Stimulated activated CD4-positive, alpha-beta T cell treated with anti-CD3 and anti-CD28 coated beads, Interleukin-2, amount 100 ng/mL, for 48 hours (primary cell): ENCODE results near the gene PEMT.

Experiments
- DNase-seq, 2 donors: peaks; one replicate each; pipeline ENCODE4 v3.0.0-alpha.2; 2020

PEMT gene

DNA sequence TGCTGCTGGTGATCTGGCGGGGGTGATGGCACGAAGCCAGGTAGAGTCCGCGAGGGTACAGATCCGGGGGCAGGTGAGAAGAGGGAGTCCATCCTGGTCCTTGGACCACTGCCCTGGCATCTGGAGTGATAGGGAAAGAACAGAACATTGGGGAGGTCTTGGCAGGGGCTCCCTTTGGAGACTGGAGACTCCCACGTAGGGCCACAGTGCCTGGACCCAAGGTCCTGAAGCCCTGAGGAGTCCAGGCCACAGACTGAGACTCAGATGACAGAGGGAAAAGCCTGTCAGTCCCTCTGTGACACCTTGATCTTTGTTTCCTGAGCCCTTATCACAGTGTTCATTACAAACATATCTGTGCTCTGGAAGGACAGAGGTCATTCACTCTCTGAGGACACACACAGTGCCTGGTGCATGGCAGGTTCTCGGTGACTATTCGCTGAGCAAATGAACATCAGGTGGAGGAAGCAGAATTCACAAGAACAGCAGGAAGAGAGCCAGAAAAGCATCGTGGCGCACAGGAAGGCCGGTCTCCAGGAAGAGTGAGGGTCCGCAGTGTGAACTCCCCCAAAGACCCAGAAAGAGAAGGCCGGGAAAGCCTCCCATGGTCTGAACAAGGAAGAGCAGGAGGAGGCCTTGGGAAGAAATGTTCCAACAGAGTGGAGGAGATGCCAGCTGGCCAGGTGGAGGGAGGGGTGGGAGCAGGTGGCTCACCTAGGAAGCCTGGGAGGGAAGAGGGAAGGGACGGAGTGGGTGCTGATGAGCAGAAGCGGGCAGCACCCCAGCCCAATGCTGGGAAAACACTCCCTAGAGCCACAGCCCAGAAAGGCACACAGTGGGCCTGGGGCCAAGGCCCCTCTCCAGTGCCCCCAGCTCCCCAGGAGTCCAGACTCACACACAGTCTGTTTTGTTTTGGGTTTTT, 20.5 kb downstream of the PEMT start:
- no peak for DNase-seq

DNA sequence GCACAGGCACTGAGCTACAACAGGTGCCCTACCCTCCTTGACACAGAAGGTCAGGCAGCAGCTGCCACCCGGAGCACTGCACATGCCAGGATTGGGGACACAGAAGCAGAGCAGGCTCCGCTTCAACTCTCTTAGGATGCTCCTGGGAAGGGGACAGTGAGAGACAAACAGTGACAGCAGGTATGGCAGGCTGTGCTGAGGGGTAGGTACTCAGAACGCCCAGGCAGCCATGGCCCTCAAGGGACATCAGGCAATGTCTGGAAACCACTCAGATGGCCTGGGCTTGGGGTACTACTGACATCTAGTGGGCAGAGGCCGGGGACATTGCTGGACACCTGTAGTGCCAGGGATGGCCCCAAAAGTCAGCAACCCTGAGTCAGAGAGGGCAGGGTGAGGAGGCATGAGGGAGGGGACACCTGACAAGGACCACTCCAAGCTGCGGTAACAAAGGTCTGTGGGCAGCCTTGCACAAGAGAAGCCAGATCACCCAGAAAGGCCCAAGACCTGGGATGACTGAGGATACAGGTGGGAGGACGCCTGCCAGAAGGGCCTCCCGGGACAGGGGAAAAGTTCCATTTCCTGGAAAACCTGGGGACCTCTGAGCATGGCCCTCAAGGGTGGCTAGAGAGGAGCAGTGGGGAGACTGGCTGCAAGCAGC, 21.2 kb downstream of the PEMT start:
- no peak for DNase-seq

DNA sequence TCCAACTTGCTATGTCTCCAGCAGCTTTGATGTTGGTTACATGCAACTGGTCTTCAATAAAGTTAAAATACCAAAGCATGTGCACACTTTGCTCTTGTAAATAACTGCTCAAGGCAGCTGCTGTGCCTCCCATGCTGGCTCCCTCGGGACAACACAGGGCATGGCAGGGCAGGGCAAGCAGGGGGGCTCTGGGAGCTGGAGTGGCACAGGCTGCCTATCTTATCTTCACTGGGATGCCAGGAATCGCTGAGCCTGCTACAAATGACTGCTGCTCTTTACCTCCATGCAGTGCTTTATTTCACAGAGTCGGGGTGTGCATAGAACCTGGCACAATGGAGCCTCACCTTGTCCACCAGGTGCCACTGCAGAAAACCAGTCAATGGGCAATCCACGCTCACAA, 21.8 kb downstream of the PEMT start:
- no peak for DNase-seq

DNA sequence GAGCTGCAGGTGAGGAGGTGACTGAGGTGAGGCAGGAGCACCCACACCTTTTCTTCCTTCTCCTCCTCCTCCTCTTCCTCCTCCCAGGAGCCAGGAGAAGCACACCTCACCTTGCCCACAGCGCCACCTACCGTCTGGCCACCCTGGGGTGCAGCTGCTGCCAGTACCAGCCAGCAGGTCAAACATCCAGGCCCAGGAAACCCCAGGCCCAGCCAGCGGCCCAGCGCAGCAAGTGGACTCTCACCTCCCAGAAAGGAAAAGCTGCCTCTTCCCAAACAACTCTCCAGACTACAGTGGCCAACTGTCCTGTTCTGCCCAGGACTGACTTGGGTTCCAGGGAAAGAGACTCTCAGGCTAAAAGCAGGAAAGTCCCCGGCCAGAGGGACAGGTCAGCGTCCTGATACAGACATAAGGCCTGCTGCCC, 22.7 kb downstream of the PEMT start:
- DNase-seq = peak; percentile 66 to 70

DNA sequence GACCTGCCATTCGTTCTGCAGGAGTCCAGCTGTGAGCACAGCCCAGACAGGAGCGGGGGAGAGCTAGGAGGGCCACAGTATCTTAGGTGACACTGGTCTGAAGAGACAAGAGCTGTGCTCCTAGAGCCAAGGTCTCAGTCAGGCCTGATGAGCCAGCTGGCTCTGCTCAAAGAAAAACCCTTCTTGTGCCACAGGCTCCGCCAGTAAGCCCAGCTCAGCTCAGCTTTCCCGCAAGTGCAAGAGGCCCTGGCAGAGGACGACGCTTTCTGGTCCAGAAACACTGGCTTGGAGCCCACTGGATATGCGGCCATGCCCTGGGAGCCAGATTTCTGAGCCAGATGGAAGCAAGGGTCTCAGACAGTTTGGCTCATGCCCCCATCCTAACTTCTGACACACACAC, 23.9 kb downstream of the PEMT start:
- DNase-seq = no peak

DNA sequence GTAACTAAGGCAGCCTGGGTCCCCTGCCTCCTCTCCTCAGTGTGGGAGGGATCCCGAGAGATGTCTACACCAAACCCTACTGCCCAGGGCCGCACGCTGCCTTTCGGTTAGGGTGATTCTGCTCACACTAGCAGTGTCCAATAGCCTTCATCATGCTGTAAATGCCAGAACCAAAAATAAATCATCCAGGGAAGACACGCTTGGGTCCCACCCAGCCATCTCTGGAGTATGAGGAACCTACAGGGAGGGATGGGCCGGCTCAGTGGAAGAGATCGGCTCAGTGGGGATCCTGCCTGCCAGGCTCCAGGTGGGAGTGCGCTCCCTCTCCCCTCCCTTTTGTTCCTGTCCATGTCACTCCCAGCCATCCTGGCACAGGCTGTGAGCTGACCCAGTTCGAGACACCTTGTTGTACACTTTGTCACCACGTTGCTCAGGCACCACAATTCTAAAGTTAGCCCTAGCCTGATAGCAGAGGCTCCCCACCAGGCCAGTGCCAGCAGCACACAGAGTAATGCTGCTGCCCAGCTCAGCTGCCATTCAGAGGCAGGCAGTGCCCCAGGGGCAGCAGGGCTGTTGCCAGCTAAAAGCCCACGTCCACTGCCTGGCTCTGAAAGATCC, 24.5 kb downstream of the PEMT start:
- DNase-seq = no peak

DNA sequence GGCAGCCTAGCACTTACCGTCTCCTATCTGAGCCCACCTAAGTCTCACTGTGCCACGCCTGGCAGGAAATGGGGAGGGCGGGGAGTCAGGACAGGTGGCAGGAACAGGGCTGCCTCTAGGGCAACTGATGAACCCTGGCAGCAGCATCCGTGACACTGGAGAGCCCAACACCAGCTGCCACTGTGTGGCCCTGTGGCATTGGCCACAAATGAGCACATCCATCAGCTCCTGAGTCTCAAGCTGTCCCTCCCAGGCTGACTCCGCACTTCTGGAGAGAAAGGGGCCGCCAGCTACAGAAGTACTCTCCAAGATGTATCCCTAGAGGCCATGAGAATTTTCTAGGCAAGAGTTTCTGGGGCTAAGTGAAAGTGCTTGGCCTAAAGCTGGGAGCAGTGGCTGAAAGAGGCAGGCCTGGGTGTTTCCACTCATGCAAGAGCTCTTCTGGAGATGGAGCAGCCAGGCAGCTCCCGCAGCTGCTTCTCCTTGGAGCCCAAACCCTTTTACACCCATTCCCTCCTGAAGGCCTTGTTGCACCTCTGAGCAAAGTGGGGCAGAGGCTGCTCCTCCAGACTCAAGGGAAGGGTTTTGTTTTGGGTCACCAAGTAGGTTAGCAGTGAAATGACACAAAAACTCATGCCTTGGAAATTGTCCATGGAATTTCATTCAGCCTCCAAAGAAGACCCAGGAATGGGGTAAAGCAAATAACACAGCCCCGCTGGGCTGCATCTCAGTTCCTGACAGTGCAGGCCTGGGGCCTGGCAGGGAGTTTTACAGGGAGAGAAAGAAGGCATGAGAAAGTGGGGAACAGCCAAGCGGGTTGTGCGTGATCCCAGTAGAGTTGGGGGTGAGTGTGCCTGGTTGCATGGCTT, 25.8 kb downstream of the PEMT start:
- DNase-seq = no peak

DNA sequence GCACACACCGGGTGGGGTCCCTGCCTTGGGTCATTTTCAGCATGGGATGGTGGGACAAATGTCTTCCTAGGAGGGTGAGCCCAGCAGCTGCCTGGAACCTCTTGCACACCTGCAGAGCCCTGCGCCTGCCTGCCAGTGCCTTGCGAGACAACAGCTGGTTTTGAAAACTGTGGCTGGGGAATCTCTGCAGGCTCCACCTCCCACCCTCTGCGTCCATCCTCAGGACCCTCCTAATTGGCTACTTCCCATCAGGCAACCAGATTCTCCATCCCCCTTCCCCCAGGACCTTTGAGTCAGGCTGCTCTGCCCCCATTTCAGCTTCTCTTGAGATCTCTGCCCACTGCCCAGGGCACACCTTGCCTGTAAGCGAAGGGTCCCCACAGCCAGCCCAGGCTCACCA, 26.6 kb downstream of the PEMT start:
- no peak for DNase-seq

DNA sequence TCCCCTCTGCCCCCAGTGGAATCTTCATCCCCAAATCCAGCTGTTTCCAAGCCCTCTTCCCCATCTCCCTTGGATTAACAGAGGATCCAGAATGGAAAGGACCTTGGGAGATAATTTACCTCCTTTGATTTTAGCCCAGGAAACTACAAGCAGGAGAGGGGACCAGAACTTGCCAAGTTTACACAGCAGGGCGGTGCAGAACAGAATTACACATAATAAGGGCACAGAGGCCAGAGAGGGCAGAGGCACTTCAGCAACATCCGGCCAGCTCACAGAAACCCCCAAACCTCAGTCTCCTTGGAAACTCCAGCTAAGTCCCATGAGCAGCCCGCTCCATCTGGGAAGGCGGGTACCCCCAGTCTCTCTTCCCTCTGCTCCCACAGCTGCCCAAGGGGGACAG, 27.2 kb downstream of the PEMT start:
- DNase-seq = no peak

DNA sequence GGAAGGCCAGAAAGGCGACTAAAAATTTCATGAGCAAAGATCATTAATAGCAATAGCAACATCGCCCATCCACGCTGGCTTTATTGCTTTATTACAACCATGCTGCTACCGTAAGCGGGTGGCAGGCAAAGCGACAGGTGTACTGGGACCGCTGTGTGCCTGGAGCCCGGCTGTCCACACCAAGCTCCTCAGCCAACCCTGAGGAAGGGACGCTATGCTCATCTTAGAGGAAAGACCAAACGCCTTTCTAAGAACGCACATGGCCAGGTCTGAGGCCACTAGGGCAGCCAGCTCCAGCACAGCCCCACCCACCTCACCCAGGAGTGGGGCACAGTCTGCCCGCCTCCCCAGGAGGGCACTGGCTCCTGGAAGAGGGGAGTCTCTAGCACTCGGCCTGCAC, 28.0 kb downstream of the PEMT start:
- no peak for DNase-seq

DNA sequence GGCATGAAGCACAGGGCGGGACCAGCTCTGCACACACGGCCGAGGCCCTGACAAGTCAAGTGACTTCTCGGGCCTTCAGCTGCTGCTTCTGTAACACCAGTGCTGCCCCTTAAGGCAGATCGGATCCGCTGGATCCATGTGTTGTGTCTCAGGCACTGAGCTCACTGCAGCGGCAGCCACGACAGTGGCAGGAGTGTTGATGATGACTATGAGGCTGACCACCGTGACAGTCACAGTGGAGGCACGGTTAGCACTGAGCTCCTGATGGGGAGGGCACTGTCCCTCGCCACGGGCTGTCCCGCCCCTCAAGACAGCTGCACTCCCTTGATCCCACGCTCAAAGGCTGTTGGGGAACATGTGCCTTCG, 29.4 kb downstream of the PEMT start:
- DNase-seq = no peak

DNA sequence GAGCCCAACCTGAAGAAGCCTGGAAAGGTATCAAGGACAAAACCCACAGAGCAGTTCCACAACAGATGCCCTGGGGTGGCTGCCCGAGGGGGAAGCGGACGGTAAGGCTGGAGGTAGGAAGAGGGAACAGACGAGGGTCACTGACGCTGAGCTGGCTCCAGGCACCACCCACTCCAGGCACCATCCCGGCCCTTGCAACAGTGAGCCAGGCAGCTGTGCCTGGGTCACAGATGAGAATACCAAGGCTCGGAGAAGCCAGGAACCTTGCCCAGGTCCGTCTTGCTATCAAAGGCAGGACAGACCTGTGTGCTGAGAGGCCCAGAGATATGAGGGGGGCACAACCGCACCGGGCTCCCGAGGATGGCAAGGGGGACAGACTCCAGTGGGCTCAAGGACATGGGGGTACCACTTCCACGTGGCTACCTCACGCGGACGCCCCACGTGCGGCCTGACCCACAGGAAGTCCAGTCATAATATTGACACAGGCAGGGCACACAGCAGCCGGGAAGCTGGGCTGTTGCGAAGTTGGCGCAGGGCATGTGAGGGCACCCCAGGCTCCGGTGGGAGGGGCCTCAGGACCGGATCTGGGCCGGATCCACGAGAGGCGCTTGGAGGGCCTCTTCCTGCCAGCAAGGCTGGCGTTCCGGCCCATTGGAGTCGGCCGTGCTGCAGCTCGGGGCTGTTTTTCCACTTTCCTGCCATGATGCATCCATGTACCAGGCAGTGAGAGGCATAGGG, 29.9 kb downstream of the PEMT start:
- no peak for DNase-seq

DNA sequence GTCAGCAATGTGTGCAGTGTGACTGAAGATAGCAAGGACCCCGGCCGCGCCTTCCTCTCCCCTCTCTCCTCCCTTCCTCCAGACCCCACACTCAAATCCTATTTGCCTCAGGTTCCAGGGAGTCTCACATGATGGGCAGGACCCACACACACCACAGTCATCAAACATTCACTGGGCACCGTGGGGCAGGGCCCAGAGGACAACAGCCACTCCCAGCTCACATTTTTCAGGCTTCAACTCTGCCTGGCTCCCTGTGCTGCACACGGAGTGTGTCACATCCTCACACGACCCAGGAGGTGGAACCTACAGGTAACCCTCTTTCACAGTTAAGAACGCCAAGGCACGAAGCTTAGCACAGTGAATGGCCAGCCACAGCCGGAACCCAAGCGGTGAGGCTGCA, 30.5 kb downstream of the PEMT start:
- DNase-seq = no peak

DNA sequence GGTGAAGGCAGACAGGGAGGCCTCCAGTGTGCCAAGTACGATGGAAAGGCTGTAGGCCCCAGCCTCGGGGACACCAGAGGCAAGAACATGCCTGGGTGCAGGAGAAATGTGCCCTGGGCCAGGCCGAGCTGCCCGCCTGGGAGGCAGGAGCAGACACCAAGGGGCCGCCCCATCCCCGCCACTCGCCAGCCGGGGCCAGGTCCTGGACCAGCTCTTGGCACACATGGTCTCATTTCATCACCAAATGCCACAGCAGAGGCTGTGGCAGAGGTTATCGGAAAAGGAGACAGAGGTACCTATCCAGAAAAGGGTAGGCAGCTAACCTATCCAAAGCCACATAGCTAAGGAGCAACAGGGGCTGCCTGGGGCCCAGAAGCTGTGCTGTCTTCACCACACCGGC, 31.3 kb downstream of the PEMT start:
- no peak for DNase-seq

DNA sequence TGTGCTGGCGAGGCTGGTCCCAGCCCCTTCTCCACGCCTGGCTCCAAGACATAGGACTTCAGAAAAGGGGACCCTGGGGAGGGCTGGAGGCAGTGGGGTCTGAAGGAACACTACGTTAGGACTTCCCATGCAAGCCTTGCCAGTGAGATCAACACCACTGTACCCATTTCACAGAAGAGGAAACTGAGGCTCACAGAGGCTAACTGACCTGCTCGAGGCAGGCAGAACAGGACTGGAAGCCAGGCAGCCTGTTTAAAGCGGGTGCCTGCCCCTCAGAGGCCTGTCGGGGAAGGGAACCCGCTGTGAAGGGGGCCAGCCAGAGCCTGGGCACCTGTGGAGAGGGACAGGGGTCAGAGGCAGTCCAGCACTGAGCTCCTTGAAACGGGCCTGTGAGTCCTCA, 32.3 kb downstream of the PEMT start:
- no peak for DNase-seq

DNA sequence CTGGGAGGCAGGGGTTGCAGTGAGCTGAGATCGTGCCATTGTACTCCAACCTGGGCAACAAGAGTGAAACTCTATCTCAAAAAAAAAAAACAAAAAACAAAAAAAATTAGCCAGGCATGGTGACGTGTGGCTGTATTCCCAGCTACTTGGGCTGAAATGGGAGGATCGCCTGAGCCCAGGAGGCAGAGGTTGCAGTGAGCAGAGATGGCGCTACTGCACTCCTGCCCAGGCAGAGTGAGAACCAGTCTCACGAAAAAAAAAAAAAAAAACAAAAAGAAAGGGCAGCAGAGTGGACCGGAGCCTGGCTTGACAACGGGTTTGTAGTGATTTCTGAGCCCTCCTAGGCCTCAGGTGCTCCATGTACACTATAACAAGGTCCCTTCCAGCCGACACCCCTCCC, 33.1 kb downstream of the PEMT start:
- no peak for DNase-seq

DNA sequence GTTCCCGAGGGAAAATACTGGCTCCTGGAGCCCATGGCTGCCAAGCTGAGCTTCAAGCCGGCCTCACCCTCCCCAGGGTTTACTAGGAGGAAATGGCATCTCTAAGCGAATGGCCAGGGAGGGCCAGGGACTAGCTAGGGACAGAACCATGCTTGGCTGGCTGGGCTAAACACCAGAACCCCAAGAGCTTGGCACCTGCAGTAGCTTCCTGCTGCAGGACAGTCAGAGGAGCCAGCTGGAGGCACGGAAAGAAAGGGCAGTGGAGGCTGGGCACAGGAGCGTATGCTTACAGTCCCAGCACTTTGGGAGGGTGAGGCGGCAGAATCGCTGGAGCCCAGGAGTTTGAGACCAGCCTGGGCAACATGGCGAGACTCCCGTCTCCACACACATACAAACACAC, 33.7 kb downstream of the PEMT start:
- DNase-seq = no peak

DNA sequence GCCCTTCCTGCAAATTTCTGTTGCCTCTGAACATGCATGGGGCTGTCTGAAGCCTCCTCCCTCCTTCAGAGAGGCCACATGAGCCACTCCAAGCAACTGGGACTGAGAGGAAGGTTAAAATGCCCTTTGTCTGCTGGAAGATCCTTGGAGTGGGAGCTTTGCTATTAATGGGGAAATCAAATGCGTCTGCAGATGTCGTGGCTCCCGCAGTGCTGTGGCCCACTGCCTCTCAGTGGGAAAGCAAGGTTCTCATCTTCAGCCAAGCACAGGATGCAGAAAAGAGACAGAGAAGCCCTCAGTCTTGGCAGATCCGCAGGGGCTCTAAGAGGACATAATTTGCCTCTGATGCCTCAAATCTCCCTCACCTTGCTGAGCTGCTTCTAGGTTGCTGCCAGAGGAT, 34.8 kb downstream of the PEMT start:
- no peak for DNase-seq

DNA sequence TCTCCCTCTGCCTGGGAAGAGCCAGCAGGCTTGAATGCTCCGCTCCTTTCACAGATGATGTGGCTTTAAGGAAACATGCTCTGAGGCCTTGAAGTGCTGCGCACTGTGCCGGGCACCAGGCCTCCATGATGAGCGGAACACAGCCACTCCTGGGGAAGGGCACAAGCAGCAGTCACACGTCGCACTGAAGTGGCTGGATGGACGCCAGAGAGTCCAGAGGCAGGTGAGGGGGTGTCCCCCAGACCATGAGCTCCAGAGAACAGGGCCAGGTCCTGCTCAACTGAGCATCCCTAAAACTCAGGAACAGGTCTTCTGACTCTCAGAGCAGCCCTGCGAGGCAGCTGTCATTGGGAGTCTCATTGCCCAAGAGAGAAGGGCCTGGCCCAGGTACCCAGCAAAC, 35.6 kb downstream of the PEMT start:
- no peak for DNase-seq

DNA sequence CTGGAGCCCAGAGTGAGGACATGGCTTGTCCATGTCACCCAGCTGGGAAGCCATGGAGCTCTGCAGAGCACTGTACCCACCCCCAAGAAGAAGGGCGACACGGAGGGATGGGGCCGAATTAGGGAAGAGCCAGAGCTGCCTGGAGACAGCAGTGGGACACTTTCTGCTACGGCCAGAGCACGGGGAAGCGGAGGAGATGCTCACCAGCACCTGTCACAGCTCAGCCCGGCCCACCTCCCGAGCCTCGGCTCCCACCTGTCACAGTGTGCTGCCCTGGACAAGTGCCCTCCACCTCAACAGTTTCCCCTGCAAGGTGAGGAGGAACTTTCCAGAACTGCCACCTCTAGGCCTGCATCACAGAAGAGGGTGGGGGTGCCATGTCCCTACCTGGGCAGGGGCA, 36.4 kb downstream of the PEMT start:
- no peak for DNase-seq

DNA sequence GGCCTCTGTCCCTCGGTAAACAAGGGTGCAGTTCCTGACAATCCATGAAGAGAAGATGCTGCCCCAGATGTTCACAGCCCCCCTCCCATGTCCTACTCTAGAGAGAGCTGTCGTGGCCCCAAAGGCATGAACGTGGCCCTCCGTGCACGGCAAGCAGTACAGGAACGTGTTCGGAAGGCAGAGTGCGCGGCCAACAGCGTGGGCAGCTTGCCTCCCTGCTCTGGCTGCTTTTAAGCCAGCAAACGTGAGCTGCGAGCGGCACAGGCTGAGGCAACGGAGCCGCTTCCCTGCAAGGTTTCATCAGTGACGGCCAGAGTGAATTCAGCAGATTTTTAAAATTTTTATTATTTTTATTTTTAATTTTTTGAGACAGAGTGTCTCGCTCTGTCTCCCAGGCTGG, 37.2 kb downstream of the PEMT start:
- DNase-seq = no peak
